ENCODE results near the gene LRRC4C.

DNA sequence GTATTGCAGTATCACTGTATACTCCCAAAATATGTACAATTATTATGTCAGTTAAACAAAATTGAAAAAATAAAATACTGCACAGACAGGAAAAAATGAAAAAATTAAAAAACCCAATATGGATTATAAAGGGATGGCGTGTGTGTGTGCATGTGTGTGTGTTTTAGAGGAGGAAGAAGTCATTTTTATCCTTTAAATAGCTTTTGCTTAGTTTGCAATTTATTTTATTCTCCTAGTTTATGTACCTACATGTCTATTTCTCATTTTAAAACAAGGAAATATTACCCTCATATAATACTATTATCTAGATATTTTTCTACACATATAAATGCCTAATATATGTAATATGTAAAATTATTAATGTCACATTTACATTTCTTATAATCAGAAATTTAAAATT lies 1144.3 kb downstream of the LRRC4C start:
- TF ChIP-seq POLR2A (IDR thresholded peaks at IDR 0.05; ENCODE audit: low read length) (no peak), GATA1 (IDR thresholded peaks at IDR 0.05; ENCODE audit: low read depth, low read length) (no peak)
